Stomach smooth muscle (tissue), 2 donors: ENCODE results near the gene DIS3L2.
"Not testable (repeated sequence)": the region's sequence is repeated elsewhere in the genome, so short reads cannot be mapped to it uniquely, and the experiment has no call there.

ENCODE experiments used
- H3K27ac ChIP-seq: one replicate; pipeline ENCODE4 v1.7.0; 2013; ENCODE audit warnings: mild to moderate bottlenecking, low read length, inconsistent platforms
- H3K27me3 ChIP-seq, 2 donors: one replicate each; pipeline ENCODE4 v1.7.0; 2013; ENCODE audit warnings: low read length in 2 of 2; ENCODE audit not compliant: insufficient read depth in 2 of 2, control insufficient read depth in 1 of 2
- H3K36me3 ChIP-seq, 2 donors: one replicate each; pipeline ENCODE4 v1.7.0; 2013; ENCODE audit warnings: low read length in 2 of 2; ENCODE audit not compliant: control insufficient read depth in 2 of 2, insufficient read depth in 2 of 2
- H3K4me1 ChIP-seq: one replicate; pipeline ENCODE4 v1.7.0; 2013; ENCODE audit warnings: low read length; ENCODE audit not compliant: control insufficient read depth, insufficient read depth
- H3K4me3 ChIP-seq, 2 donors: one replicate each; pipeline ENCODE4 v1.7.0; 2013; ENCODE audit warnings: low read length in 2 of 2
- H3K9ac ChIP-seq, 2 donors: one replicate each; pipeline ENCODE4 v1.7.0; 2013; ENCODE audit warnings: low read length in 2 of 2, mild to moderate bottlenecking in 1 of 2
- H3K9me3 ChIP-seq, 2 donors: one replicate each; pipeline ENCODE4 v1.7.0; 2013; ENCODE audit warnings: low read length in 2 of 2; ENCODE audit not compliant: control insufficient read depth in 2 of 2
- donor health status: healthy.
- donor health status: Pancreatic carcinoma.

The DIS3L2 gene

DNA sequence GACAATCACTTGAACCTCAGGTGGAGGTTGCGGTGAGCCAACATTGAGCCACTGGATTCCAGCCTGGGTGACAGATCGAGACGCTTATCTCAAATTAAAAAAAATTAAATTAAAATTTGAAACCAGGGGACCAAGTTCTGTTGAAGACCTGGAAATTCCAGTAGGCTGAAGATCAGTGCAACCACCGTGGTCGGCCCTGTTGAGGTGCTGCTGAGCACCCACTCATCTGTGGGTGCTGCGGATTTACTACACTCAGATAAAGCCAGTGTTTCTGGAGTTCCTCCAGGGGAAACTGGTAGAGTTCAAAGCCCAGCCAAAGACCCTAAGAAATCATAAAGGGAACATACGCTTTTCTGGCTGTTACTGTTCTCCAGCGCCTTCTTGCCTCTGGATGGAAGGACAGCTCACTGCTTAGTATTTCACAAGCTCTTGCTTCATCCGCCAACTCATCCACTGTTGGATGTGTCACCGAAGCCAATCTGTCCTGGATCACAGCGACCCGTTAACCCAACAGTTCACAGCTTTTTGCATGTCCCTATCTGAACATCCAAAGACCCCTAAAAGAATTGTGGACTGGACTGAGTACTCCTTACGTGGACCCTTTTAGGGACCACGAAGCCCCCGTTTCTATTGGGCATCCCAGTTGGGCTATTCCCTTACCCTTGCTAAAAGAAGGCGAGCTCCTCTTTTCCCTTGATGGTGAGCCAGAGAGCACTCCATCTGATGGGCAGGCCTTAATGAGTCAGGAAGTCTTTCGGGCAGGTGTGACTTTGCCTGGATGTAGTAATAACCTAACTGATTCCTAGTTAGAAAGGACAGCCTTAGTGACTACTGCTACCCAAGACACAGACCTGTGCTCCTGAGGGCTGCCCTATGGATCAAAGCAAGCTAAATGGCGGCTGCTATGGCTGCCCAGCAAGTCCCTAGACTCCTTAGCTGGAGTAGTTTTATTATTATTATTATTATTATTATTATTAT, 411.0 kb downstream of the DIS3L2 start:
- Histone ChIP-seq H3K27me3 (no peaks in the 10 kb centered on the region), H3K4me3 (no peak overlapping the region), H3K9ac (no peak overlapping the region), H3K27ac (no peak overlapping the region), H3K36me3 (no peaks in the 10 kb centered on the region), H3K9me3 (no peaks in the 10 kb centered on the region), H3K4me1 (no peaks in the 10 kb centered on the region)

DNA sequence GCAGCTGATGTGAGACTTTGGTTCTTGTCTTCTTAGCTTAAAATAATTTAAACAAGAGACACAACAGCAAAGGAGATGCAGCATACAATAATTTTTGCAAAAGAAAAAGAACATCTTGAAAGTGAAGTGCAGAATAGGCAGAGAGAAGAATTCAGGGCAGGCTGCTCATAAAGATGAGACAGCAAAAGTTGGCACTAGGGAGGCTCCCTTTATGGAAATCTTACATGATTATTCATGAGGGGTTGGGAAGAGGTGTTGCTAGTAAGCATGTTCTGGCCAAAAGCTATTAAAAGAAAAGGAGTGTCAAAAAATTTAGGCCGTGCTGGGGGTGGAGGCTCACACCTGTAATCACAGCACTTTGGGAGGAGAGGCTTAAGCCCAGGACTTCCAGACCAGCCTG, 412.8 kb downstream of the DIS3L2 start:
- Histone ChIP-seq H3K4me1 (no peaks in the 10 kb centered on the region), H3K36me3 (no peaks in the 10 kb centered on the region), H3K9ac (no peak overlapping the region), H3K9me3 (no peaks in the 10 kb centered on the region), H3K27ac (no peak overlapping the region), H3K27me3 (no peaks in the 10 kb centered on the region), H3K4me3 (no peak overlapping the region)

DNA sequence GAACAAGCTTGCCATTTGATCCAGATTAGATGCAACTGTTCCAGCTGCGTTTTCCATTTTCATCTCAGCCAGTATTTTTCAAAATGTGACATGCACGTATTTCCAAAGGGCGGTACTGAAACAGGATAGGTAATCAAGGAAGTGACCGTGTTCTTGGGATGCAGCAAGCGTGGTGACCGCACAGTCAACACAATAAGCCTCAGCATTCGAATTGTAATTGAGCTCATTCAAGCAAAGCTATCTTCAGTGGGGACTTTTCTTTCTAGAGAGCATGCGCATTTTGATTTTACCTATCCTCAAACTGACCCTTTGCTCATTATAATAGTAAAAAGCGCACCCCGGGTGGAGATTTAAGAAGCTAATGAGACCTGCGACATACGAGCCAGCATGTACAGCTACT, 413.7 kb downstream of the DIS3L2 start:
- H3K4me3 ChIP-seq, result no peak overlapping the region
- no peak overlapping the region for H3K9ac ChIP-seq
- no peaks in the 10 kb centered on the region for H3K27me3 ChIP-seq
- no peaks in the 10 kb centered on the region for H3K4me1 ChIP-seq
- H3K9me3 ChIP-seq, result no peaks in the 10 kb centered on the region
- H3K27ac ChIP-seq, result no peak overlapping the region
- no peaks in the 10 kb centered on the region for H3K36me3 ChIP-seq

DNA sequence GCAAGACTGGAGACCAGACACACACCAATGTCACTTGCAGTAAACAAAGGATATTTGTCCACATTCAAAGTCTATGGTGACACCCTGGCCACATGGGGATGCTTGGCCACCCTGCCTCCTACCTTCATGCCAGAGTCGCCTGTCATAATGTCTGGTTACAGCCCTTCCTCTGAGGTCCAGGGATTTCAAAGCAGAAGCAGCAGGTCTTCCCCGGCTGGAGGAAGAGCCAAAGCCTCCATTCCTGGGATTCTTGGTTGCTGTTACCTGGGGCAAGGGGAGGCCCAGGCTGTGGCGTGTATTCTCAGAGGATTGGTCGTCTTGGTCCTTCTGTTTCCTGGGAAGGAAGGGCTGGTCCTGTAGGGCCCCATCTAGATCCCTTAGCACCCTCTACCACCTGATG, 414.7 kb downstream of the DIS3L2 start:
- Histone ChIP-seq H3K4me3 (no peak overlapping the region), H3K36me3 (no peaks in the 10 kb centered on the region), H3K27ac (no peak overlapping the region), H3K9me3 (no peaks in the 10 kb centered on the region), H3K9ac (no peak overlapping the region), H3K27me3 (no peaks in the 10 kb centered on the region), H3K4me1 (no peaks in the 10 kb centered on the region)

DNA sequence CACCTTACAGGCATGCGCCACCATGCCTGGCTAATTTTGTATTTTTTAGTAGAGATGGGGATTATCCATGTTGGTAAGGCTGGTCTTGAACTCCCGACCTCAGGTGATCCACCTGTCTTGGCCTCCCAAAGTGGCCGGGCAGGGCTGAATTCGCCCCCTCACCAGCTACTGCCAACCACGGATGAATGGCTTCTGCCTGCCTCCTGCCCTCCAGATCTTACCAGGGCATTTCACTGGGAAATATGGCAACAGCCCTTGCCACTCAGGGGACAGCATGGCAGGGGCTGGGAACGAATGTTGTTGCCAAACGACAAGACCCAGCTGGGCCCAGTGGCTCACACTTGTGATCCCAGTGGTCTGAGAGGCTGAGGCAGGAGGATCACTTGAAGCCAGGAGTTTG, 415.2 kb downstream of the DIS3L2 start:
- Histone ChIP-seq H3K27me3 (peaks cover 0 to 2% of the 10 kb centered on the region in 2 donors), H3K27ac (no peak overlapping the region), H3K9ac (no peak overlapping the region), H3K4me3 (no peak overlapping the region), H3K4me1 (no peaks in the 10 kb centered on the region), H3K36me3 (no peaks in the 10 kb centered on the region), H3K9me3 (no peaks in the 10 kb centered on the region)

DNA sequence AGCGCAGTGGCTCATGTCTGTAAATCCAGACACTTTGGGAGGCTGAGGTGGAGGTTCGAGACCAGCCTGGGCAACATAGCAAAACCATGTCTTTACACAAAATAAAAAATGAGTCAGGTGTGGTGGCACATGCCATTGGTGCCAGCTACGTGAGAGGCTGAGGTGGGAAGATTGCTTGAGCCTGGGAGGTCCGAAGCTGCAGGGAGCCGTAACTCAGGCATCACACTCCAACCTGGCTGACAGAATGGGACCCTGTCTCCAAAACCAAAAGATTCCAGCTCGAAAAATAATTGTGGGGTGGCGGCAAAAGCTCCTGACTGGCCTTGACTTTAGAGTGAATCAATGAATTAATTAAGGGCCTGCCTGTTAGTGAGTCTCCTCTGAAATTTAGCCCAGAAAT, 415.8 kb downstream of the DIS3L2 start:
- H3K27ac ChIP-seq, result no peak overlapping the region
- H3K9ac ChIP-seq, result no peak overlapping the region
- H3K4me1 ChIP-seq, result no peaks in the 10 kb centered on the region
- no peaks in the 10 kb centered on the region for H3K36me3 ChIP-seq
- H3K9me3 ChIP-seq, result no peaks in the 10 kb centered on the region
- peaks cover 4 to 8% of the 10 kb centered on the region in 2 donors for H3K27me3 ChIP-seq
- no peak overlapping the region for H3K4me3 ChIP-seq

DNA sequence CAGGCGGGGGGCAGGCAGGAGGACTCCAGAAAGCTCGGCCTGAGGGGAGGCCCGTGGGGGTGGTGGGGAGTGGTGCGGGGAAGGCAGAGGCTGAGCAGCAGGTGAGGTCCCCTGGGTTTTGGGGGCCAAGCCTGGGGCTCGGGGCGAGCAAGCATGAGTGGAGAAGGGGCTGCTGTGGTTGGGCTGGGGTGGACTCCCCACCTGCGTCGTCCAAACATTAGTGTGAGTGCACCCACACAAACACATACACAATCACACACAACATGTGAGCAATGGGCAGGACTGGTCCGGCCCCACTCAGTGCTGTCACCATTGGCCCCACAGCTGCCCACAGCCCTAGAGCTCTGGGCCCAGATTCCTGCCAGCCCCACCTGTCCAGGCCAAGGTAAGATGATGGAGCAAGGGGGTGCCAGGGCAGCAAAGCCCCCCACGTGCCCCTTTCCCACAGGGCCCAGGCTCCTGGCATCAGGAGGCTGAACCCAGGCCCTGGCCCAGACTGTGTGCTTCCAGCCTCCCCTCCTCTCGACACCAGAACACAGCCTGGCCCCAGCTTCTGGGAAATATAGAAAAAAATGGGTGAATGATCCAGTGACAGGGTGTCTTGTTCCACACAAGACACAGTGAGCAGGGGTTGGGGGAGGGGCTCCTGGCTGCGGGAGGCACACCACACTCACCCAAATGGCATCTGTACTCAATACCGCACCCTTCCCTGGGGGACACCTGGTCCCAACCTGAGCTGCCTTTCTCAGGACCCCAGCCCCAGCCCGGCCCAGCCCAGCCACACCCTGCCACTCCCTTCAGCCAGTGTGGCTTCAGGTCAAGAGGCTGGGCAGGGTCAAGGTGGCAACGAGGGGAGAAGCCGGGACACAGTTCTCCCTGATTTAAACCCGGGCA, 416.6 kb downstream of the DIS3L2 start:
- Histone ChIP-seq H3K27ac (no peak overlapping the region), H3K4me3 (no peak overlapping the region), H3K4me1 (no peaks in the 10 kb centered on the region)

DNA sequence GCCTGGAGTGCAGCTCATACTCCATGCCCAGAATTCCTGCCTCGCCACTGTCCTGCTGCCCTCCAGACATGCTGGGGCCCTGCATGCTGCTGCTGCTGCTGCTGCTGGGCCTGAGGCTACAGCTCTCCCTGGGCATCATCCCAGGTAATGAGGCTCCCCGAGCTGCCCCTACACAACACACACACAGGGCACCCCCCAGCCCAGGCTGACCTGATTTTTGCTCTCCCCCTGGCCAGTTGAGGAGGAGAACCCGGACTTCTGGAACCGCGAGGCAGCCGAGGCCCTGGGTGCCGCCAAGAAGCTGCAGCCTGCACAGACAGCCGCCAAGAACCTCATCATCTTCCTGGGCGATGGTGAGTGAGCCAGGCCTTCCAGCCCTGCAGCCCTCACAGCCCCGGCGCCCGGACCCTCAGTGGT, 417.2 kb downstream of the DIS3L2 start, which contains the start of gene ALPP:
ALPP (plus strand) TSS at position 17 of the 417 bp plus-strand sequence; CDS start at position 69, 52 bp downstream.
- H3K9me3 ChIP-seq, H3K4me3 ChIP-seq, H3K27ac ChIP-seq, H3K27me3 ChIP-seq, H3K9ac ChIP-seq, H3K36me3 ChIP-seq, H3K4me1 ChIP-seq: not testable (repeated sequence)

More for the DNA sequence above, 416.6 kb downstream of the DIS3L2 start:
- H3K9ac ChIP-seq, result no peak overlapping the region
- no peaks in the 10 kb centered on the region for H3K36me3 ChIP-seq
- no peaks in the 10 kb centered on the region for H3K9me3 ChIP-seq
- H3K27me3 ChIP-seq, result peaks cover 8 to 10% of the 10 kb centered on the region in 2 donors

DNA sequence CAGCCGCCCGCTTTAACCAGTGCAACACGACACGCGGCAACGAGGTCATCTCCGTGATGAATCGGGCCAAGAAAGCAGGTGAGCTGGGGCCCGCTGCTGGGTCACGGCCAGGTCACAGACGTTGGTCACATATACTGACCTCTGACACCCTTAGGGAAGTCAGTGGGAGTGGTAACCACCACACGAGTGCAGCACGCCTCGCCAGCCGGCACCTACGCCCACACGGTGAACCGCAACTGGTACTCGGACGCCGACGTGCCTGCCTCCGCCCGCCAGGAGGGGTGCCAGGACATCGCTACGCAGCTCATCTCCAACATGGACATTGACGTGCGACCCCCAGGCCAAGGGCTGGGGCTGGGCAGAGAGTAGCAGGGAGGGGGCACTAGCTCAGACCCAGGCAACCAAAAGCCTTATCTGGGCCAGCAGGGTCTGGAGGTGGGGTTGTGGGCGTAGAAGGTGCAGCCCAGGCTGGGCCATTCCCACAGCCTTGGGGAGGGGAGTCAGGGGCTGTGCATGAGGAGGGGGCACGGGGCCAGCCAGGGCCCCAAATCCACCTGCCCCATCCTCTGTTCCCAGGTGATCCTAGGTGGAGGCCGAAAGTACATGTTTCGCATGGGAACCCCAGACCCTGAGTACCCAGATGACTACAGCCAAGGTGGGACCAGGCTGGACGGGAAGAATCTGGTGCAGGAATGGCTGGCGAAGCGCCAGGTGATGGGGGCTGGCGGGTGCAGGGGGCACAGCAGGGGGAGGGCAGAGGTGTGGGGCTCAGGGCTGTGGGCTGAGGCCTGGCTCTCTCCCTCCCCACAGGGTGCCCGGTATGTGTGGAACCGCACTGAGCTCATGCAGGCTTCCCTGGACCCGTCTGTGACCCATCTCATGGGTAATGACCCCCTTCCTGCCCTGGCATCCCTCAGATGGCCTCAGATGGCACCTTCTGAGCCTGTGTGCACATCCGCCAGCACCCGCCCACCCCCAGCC, 418.4 kb downstream of the DIS3L2 start:
- not testable (repeated sequence) for H3K9me3 ChIP-seq, H3K9ac ChIP-seq, H3K4me3 ChIP-seq, H3K27ac ChIP-seq, H3K36me3 ChIP-seq, H3K4me1 ChIP-seq
- peaks cover 10% of the 10 kb centered on the region in 2 donors for H3K27me3 ChIP-seq
